Smooth muscle cell (in vitro differentiated cells): ENCODE measurements around the gene NES. TPM values are rescaled to one million over a fixed set of nuclear protein-coding genes. Genes with fewer than 3 reads are reported as not detected.

Source experiments
- DNase-seq: peaks from one replicate; lab custom pipeline; 2025; ENCODE audit not compliant: unreplicated experiment; lab: John Stamatoyannopoulos, UW
- H2AFZ ChIP-seq: fragments of 200-600 bp; sonication (generic); 2 replicates; pipeline ENCODE4 v1.6.0; 2016; ENCODE audit warnings: antibody characterized with exemption, low read depth, mild to moderate bottlenecking
- H3F3A ChIP-seq: fragments of 200-600 bp; sonication (generic); 2 replicates; pipeline ENCODE4 v1.6.0; 2017; ENCODE audit warnings: antibody characterized with exemption, low read depth
- H3K27ac ChIP-seq: fragments of 200-600 bp; sonication (generic); 2 replicates; pipeline ENCODE4 v1.5.1; 2016; ENCODE audit warnings: low read depth, mild to moderate bottlenecking
- H3K27me3 ChIP-seq: fragments of 200-600 bp; sonication (generic); 2 replicates; pipeline ENCODE4 v1.6.1; 2016; ENCODE audit warnings: low read depth, mild to moderate bottlenecking
- H3K36me3 ChIP-seq: fragments of 200-600 bp; sonication (generic); 2 replicates; pipeline ENCODE4 v1.5.1; 2016; ENCODE audit warnings: low read depth
- H3K4me1 ChIP-seq: fragments of 200-600 bp; sonication (generic); 2 replicates; pipeline ENCODE4 v1.5.1; 2016; ENCODE audit warnings: low read depth
- H3K4me2 ChIP-seq: fragments of 200-600 bp; sonication (generic); 2 replicates; pipeline ENCODE4 v1.6.0; 2016; ENCODE audit warnings: mild to moderate bottlenecking
- H3K4me3 ChIP-seq: fragments of 200-600 bp; sonication (generic); 2 replicates; pipeline ENCODE4 v1.5.1; 2016; ENCODE audit warnings: mild to moderate bottlenecking
- H3K79me2 ChIP-seq: fragments of 200-600 bp; sonication (generic); 2 replicates; pipeline ENCODE4 v1.6.0; 2016; ENCODE audit warnings: low read depth, mild to moderate bottlenecking
- H3K9ac ChIP-seq: fragments of 200-600 bp; sonication (generic); 2 replicates; pipeline ENCODE4 v1.6.0; 2016; ENCODE audit warnings: low read depth
- H3K9me3 ChIP-seq: fragments of 200-600 bp; sonication (generic); replicated peaks from 2 replicates; pipeline ENCODE4 v1.5.1; 2016; ENCODE audit warnings: low read depth
- H4K20me1 ChIP-seq: fragments of 200-600 bp; sonication (generic); 2 replicates; pipeline ENCODE4 v1.6.0; 2016; ENCODE audit warnings: low read depth
- CTCF ChIP-seq: fragments of 200-600 bp; sonication (generic); IDR thresholded peaks from 2 replicates; pipeline ENCODE4 v1.5.1; 2017; ENCODE audit warnings: borderline replicate concordance, mild to moderate bottlenecking, antibody characterized with exemption; ENCODE audit not compliant: insufficient read depth, poor library complexity, severe bottlenecking
- WGBS: methylation state at CpG from one replicate; pipeline ENCODE4 v1.1.7; 2016; ENCODE audit warnings: low lambda C conversion rate; 5-methylcytosine and 5-hydroxymethylcytosine counted together
- polyA plus RNA-seq: library from polyadenylated mRNA; unstranded; fragments of >200 nt; fragmentation: Nextera tagmentation; extraction: Ambion mirVana; gene quantifications from 2 replicates; pipeline ENCODE4 v1.2.1, GENCODE V29; 2016
- total RNA-seq: library from RNA; depleted of rRNA; stranded (reverse); fragments of >200 nt; gene quantifications from 2 replicates; pipeline ENCODE4 v1.2.3, GENCODE V29; 2014

Gene NES
- total and polyA plus RNA-seq, 2 experiments from 2014 or later: 11.3 to 28.5 TPM

DNA sequence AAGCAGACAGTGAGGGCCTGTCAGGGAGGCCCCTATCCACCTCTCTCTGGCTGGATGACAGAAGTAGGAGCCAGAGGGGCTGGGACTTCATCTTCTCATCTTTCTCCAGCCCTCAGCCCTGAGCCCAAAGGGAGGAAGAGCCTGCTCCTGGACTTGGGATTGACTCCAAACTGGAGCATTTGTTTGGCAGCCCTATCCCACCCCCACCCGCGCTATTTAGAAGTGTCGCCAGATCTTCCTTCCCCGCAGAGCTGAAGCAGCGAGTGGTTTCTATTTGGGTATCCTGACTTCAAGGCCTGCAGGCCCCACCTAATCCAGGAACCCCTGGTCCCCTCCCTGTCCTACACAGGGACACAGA, 9.6 kb downstream of the NES start:
- TF ChIP-seq CTCF: no peak
- H3K4me3 ChIP-seq: no peak overlapping the region
- H4K20me1 ChIP-seq: no peaks in the 10 kb centered on the region
- peak overlapping the region; percentile 73 for H3K27ac ChIP-seq
- no peak for DNase-seq
- H3K4me2 ChIP-seq: peak overlapping the region; percentile 66
- H3K36me3 ChIP-seq: no peaks in the 10 kb centered on the region
- H3K9ac ChIP-seq: no peak overlapping the region
- WGBS: 11% methylated on average over 5 of the region's 5 CpGs
- peak overlapping the region; percentile 58 for H2AFZ ChIP-seq
- H3K9me3 ChIP-seq: no peaks in the 10 kb centered on the region
- peaks cover 6% of the 10 kb centered on the region for H3K79me2 ChIP-seq
- peaks cover 21% of the 10 kb centered on the region for H3F3A ChIP-seq
- H3K27me3 ChIP-seq: no peaks in the 10 kb centered on the region
- H3K4me1 ChIP-seq: peaks cover 56% of the 10 kb centered on the region

GRCh38 chr1:156666862-156667609, 10.2 kb downstream of the NES start:
- Histone ChIP-seq H4K20me1 (no peaks in the 10 kb centered on the region), H3K4me3 (no peak overlapping the region), H3K4me2 (peak overlapping the region; percentile 66), H3K27me3 (no peaks in the 10 kb centered on the region), H2AFZ (no peak overlapping the region), H3K9me3 (no peaks in the 10 kb centered on the region), H3K9ac (no peak overlapping the region), H3K27ac (peak overlapping the region; percentile 73), H3K36me3 (no peaks in the 10 kb centered on the region), H3K79me2 (peaks cover under 1% of the 10 kb centered on the region), H3K4me1 (peaks cover 59% of the 10 kb centered on the region), H3F3A (peaks cover 18% of the 10 kb centered on the region)
- WGBS: 85% methylated on average over 9 of the region's 9 CpGs
- TF ChIP-seq CTCF: no peak
- no peak for DNase-seq

DNA sequence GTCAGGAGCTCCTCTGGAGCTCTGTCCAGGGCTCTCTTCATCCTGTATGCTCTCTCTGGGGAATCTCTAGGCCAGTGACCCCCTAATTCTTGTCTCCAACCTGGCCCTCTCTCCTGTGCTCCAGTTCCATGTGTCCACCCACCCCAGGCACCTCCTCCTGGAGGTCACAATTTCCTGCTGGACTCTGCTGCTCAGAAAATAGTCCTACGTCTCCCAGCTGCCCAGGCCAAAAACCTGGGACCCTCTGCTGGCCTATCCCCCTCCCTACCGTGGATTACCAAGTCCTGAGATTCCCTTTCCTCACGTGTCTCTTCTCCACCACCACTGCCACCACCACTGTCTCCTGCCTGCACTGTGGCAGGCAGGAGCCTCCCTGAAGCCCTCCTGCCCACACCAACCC, 11.7 kb downstream of the NES start:
- Histone ChIP-seq H3K9me3 (no peaks in the 10 kb centered on the region), H3K27ac (peak overlapping the region; percentile 93), H3K27me3 (no peaks in the 10 kb centered on the region), H3K4me1 (peaks cover 72% of the 10 kb centered on the region), H3K4me3 (no peak overlapping the region), H3F3A (peaks cover 25% of the 10 kb centered on the region), H4K20me1 (no peaks in the 10 kb centered on the region), H3K4me2 (peak overlapping the region; percentile 68), H2AFZ (no peak overlapping the region), H3K36me3 (no peaks in the 10 kb centered on the region), H3K9ac (no peak overlapping the region), H3K79me2 (no peaks in the 10 kb centered on the region)
- 70% methylated on average over 3 of the region's 3 CpGs for WGBS
- no peak for TF ChIP-seq CTCF
- DNase-seq: no peak
